ENCODE results near the gene SPDYE3. TPM values are rescaled to one million over a fixed set of nuclear protein-coding genes. Genes with fewer than 3 reads are reported as not detected.
"Not testable (repeated sequence)": the region's sequence is repeated elsewhere in the genome, so short reads cannot be mapped to it uniquely, and the experiment has no call there.

The SPDYE3 gene
- total RNA-seq, 1 donor from 2014 or later = not detected

- peak overlapping the region; percentile 69 for H3K4me3 ChIP-seq (ENCODE audit: low read depth, low read length)
- not testable (repeated sequence) for H3K27me3 ChIP-seq (ENCODE audit: control insufficient read depth, insufficient read depth, low read length); H3K36me3 ChIP-seq (ENCODE audit: control insufficient read depth, insufficient read depth, low read length); DNase-seq (ENCODE audit: low read depth)
Observed at GRCh38 chr7:100270941-100271593, 36.4 kb upstream of the SPDYE3 start.

DNA sequence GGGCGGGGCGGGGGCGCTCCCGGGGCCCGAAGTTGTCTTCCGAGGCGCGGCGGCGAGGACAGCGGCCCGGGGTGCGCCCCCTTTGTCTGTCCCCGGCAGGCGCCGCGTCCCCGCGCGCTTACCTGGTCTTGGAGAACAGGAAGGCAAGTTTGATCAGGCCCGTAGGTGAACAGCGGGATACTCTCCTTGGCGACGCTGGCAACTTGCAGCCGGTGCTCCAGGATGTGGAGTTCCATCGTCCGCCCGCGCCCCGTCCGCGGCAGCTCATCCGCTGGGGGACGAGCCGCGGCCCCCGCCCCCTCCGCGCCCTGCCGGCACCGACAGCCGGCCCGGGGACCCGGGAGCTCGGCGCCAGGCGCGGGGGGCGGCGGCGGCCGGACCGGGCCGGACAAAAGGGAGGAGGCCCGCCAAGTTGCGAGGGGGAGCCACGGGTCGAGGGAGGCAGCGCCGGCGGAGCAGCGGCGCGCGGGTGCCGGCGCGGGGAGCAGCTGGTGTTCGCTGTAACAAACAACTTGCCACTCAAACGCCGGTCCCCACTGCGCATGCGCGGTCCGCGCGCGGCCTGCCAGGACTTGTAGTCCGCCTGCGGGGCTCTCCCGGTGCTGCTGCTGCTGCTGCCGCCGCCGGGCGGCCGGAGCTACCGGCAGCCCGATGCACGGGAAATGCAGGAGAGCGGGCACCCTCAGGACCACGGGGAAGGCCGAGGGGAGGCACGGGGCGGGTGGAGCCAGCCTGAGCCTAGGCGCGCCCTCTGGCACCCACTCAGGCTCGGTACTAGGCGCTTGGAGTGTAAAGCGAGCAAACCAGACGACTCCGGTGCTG lies 35.6 kb upstream of the SPDYE3 start:
- TF ChIP-seq, protein P1, sequence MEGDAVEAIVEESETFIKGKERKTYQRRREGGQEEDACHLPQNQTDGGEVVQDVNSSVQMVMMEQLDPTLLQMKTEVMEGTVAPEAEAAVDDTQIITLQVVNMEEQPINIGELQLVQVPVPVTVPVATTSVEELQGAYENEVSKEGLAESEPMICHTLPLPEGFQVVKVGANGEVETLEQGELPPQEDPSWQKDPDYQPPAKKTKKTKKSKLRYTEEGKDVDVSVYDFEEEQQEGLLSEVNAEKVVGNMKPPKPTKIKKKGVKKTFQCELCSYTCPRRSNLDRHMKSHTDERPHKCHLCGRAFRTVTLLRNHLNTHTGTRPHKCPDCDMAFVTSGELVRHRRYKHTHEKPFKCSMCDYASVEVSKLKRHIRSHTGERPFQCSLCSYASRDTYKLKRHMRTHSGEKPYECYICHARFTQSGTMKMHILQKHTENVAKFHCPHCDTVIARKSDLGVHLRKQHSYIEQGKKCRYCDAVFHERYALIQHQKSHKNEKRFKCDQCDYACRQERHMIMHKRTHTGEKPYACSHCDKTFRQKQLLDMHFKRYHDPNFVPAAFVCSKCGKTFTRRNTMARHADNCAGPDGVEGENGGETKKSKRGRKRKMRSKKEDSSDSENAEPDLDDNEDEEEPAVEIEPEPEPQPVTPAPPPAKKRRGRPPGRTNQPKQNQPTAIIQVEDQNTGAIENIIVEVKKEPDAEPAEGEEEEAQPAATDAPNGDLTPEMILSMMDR (IDR thresholded peaks at IDR 0.05; ENCODE audit: insufficient read depth, low read length, poor library complexity, severe bottlenecking) = peak; percentile 24
- H3K27me3 ChIP-seq (ENCODE audit: control insufficient read depth, insufficient read depth, low read length) = no peaks in the 10 kb centered on the region
- H3K36me3 ChIP-seq (ENCODE audit: control insufficient read depth, insufficient read depth, low read length) = no peaks in the 10 kb centered on the region
- DNase-seq (ENCODE audit: low read depth) = peak; percentile 91
- H3K4me3 ChIP-seq (ENCODE audit: low read depth, low read length) = peak overlapping the region; percentile 69

GRCh38 chr7:100272538-100272902 lies 35.0 kb upstream of the SPDYE3 start:
- not testable (repeated sequence) for H3K27me3 ChIP-seq (ENCODE audit: control insufficient read depth, insufficient read depth, low read length); DNase-seq (ENCODE audit: low read depth); H3K36me3 ChIP-seq (ENCODE audit: control insufficient read depth, insufficient read depth, low read length)
- peak overlapping the region; percentile 69 for H3K4me3 ChIP-seq (ENCODE audit: low read depth, low read length)

DNA sequence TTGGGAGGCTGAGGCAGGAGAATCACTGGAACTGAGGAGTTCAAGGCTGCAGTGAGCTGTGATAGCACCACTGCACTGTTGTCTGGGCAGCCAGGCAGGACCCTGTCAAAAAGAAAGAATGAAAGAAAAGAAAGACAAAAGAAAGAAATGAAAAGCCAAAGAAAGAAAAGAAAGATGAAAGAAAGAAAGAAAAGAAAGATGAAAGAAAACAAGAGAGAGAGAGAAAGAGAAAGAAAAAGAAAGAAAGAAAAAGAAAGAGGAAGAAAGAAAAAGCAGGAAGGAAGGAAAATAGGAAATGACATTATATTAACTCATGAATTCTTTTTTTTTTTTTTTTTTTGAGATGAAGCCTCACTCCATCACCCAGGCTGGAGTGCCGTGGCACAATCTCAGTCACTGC lies 32.4 kb upstream of the SPDYE3 start:
- Histone ChIP-seq H3K36me3 (ENCODE audit: control insufficient read depth, insufficient read depth, low read length) (no peaks in the 10 kb centered on the region), H3K4me3 (ENCODE audit: low read depth, low read length) (no peak overlapping the region), H3K27me3 (ENCODE audit: control insufficient read depth, insufficient read depth, low read length) (no peaks in the 10 kb centered on the region)
- TF ChIP-seq, protein P1 (IDR thresholded peaks at IDR 0.05; ENCODE audit: insufficient read depth, low read length, poor library complexity, severe bottlenecking) = no peak
- DNase-seq (ENCODE audit: low read depth) = no peak

DNA sequence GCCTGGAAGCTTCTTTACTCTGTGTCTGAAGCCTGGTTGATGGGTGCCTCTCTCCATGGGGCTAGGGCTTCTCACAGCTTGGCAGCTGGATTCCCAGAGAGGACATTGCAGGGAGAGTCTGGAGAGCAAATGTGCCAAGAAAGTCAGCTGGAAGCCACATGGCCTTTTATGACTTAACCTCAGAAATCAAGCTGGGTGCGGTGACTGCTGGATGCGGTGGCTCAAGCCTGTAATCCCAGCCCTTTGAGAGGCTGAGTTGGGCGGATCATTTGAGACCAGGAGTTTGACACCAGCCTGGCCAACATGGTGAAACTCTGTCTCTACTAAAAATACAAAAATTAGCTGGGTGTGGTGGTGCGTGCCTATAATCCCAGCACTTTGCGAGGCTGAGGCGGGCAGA lies 31.4 kb upstream of the SPDYE3 start:
- not testable (repeated sequence) for H3K27me3 ChIP-seq (ENCODE audit: control insufficient read depth, insufficient read depth, low read length); H3K36me3 ChIP-seq (ENCODE audit: control insufficient read depth, insufficient read depth, low read length); DNase-seq (ENCODE audit: low read depth); H3K4me3 ChIP-seq (ENCODE audit: low read depth, low read length)

GRCh38 chr7:100282069-100282608 lies 25.4 kb upstream of the SPDYE3 start:
- H3K36me3 ChIP-seq (ENCODE audit: control insufficient read depth, insufficient read depth, low read length); DNase-seq (ENCODE audit: low read depth); H3K4me3 ChIP-seq (ENCODE audit: low read depth, low read length); H3K27me3 ChIP-seq (ENCODE audit: control insufficient read depth, insufficient read depth, low read length): not testable (repeated sequence)

- H3K36me3 ChIP-seq (ENCODE audit: control insufficient read depth, insufficient read depth, low read length); H3K4me3 ChIP-seq (ENCODE audit: low read depth, low read length); H3K27me3 ChIP-seq (ENCODE audit: control insufficient read depth, insufficient read depth, low read length); DNase-seq (ENCODE audit: low read depth): not testable (repeated sequence)
Observed at GRCh38 chr7:100283147-100283546, 24.4 kb upstream of the SPDYE3 start.

DNA sequence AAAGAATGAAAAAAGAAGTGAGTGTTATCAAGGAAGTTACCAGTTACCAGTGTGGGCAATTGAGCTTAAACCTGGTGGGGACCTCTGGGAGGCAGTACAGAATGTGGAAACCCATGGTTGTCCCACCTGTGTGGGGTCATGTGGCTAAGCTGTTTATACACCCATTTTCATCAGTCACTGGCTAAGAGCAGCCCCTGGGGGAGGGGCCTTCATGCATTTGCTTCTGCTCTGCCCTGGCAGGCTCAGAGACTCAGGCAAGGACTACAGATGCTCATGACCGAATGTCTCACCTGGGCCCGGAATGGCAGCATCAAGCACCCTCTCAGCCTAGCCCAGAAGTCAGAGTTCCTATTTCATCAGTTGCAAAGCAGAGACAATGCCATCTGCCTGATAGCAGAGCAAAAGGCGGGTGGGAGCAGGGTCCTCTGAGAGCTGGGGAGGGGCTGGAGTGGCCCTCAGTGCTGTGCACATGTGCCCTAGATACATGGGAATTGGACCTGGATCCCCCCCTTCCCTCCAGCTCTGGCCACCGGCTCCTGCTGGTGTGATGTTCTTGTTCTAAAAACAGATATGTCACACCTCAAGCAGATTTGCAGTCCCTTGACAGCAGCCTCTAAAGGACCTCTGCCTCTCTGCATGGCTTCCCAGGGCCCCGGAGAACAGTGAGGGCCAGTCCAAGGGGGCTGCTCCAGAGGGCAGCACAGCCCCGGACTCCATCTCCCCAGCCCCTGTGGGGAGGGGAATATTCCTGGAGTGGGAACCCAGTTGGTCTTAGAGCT lies 20.1 kb upstream of the SPDYE3 start:
- not testable (repeated sequence) for H3K27me3 ChIP-seq (ENCODE audit: control insufficient read depth, insufficient read depth, low read length); H3K4me3 ChIP-seq (ENCODE audit: low read depth, low read length); DNase-seq (ENCODE audit: low read depth); H3K36me3 ChIP-seq (ENCODE audit: control insufficient read depth, insufficient read depth, low read length)

DNA sequence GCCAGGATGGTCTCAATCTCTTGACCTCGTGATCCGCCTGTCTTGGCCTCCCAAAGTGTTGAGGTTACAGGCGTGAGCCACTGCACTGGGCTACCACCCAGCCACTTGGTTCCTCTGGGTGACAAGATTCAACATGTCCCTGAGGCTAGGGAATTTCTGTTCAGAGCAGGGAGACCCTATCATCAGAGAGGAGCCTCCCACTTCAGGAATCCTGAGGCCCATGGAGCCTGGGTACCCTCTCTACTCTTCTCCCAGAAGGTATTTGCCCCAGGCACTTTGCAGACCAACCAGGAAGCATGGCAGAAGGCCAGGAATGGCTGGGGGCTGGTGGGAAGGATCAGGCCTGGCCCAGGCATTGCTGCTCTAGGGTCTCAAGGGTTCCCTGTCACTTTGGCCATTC lies 19.2 kb upstream of the SPDYE3 start:
- H3K27me3 ChIP-seq (ENCODE audit: control insufficient read depth, insufficient read depth, low read length); DNase-seq (ENCODE audit: low read depth); H3K36me3 ChIP-seq (ENCODE audit: control insufficient read depth, insufficient read depth, low read length); H3K4me3 ChIP-seq (ENCODE audit: low read depth, low read length): not testable (repeated sequence)

GRCh38 chr7:100292162-100292561 lies 15.3 kb upstream of the SPDYE3 start:
- DNase-seq (ENCODE audit: low read depth); H3K27me3 ChIP-seq (ENCODE audit: control insufficient read depth, insufficient read depth, low read length); H3K36me3 ChIP-seq (ENCODE audit: control insufficient read depth, insufficient read depth, low read length): not testable (repeated sequence)

GRCh38 chr7:100295269-100295668 lies 12.2 kb upstream of the SPDYE3 start:
- DNase-seq (ENCODE audit: low read depth) = peak; percentile 5
- not testable (repeated sequence) for H3K36me3 ChIP-seq (ENCODE audit: control insufficient read depth, insufficient read depth, low read length); H3K27me3 ChIP-seq (ENCODE audit: control insufficient read depth, insufficient read depth, low read length); H3K4me3 ChIP-seq (ENCODE audit: low read depth, low read length)

More at GRCh38 chr7:100292162-100292561, 15.3 kb upstream of the SPDYE3 start:
- H3K4me3 ChIP-seq (ENCODE audit: low read depth, low read length) = not testable (repeated sequence)

Data from kidney epithelial cell (primary cell).